K562 (cell line): ENCODE results near the gene ACADM. TPM values are rescaled to one million over a fixed set of nuclear protein-coding genes. Genes with fewer than 3 reads are reported as not detected.

Source experiments
- ATAC-seq: fragments of 200-7000 bp; cut with Tn5 transposase; 3 replicates; pipeline ENCODE4 v1.9.1; 2020; ENCODE audit warnings: moderate library complexity
- BruUV-seq: library from RNA; stranded (reverse); fragments of 400-500 nt; replicated peaks from 2 replicates; lab custom pipeline; 2021; lab: Mats Ljungman, UMichigan
- CTCF ChIA-PET: fragments of 300-600 bp; formaldehyde crosslinking; extraction: SDS; loops from one replicate; lab custom pipeline; 2021; ENCODE audit warnings: low intra/inter-chr PET ratio; lab: Yijun Ruan, JAX
- POLR2A ChIA-PET: fragments of 300-600, 350-650 bp; sonication (Branson Sonifier 250); formaldehyde crosslinking; extraction: SDS; loops from one replicate; lab custom pipeline; 2021; ENCODE audit warnings: antibody characterized with exemption, inconsistent platforms; lab: Yijun Ruan, JAX
- DNase-seq, 4 experiments: peaks; one replicate each; pipeline versions ENCODE4 v3.0.0 to v3.0.0-alpha.2; 2011 to 2018; ENCODE audit warnings: low spot score in 3 of 4, mixed read lengths in 3 of 4; ENCODE audit errors: extremely low read depth in 1 of 4
- FAIRE-seq: peaks from 2 replicates; lab custom pipeline; 2011; peaks lifted over from hg19 to GRCh38; lab: Jason Lieb, UNC
- H2AFZ ChIP-seq: 2 replicates; pipeline ENCODE4 v1.6.0; 2011; ENCODE audit warnings: low read depth, low read length, control low read depth, inconsistent platforms
- H3K27ac ChIP-seq: fragments of 200-600 bp; 3 replicates; pipeline ENCODE4 v1.8.0; 2011; ENCODE audit warnings: low read depth, mild to moderate bottlenecking, control low read depth, inconsistent platforms, low read length, moderate library complexity, mixed read lengths; ENCODE audit errors: extremely low read depth
- H3K27me3 ChIP-seq, 2 experiments: fragments of 300-600 bp in 1 of 2; 2 replicates in 1 of 2; 3 replicates in 1 of 2; pipeline versions ENCODE4 v1.6.0 to v1.8.0; 2011; ENCODE audit warnings: inconsistent platforms in 2 of 2, low read length in 2 of 2, mild to moderate bottlenecking in 1 of 2, mixed read lengths in 1 of 2, moderate library complexity in 1 of 2; ENCODE audit not compliant: control insufficient read depth in 2 of 2, insufficient read depth in 2 of 2
- H3K36me3 ChIP-seq: fragments of 300-600 bp; 3 replicates; pipeline ENCODE4 v1.8.0; 2011; ENCODE audit warnings: mild to moderate bottlenecking, low read length, inconsistent platforms; ENCODE audit not compliant: control insufficient read depth, insufficient read depth
- H3K4me1 ChIP-seq, 2 experiments: fragments of 200-600 bp in 1 of 2; replicated peaks in 1 of 2; 2 replicates in 1 of 2; 3 replicates in 1 of 2; pipeline versions ENCODE4 v1.5.1 to v1.8.0; 2011; ENCODE audit warnings: inconsistent platforms in 2 of 2, low read length in 2 of 2, mild to moderate bottlenecking in 1 of 2, mixed read lengths in 1 of 2, moderate library complexity in 1 of 2; ENCODE audit not compliant: control insufficient read depth in 2 of 2, insufficient read depth in 2 of 2
- H3K4me2 ChIP-seq: 2 replicates; pipeline ENCODE4 v1.6.1; 2011; ENCODE audit warnings: low read length, control low read depth, inconsistent platforms, mixed read lengths; ENCODE audit not compliant: insufficient read depth
- H3K4me3 ChIP-seq: fragments of 200-600 bp; sonication (generic), shearing (Covaris generic); 2 replicates; pipeline ENCODE4 v1.5.1; 2016; ENCODE audit warnings: control low read depth, inconsistent platforms
- H3K79me2 ChIP-seq: fragments of 200-600 bp; 3 replicates; pipeline ENCODE4 v1.8.0; 2011; ENCODE audit warnings: low read length, inconsistent platforms; ENCODE audit not compliant: control insufficient read depth, insufficient read depth
- H3K9ac ChIP-seq, 2 experiments: 2 replicates each; pipeline versions ENCODE4 v1.6.0 to v1.6.1; 2011; ENCODE audit warnings: low read depth in 2 of 2, low read length in 2 of 2, control low read depth in 1 of 2, inconsistent platforms in 1 of 2, mild to moderate bottlenecking in 1 of 2, mixed read lengths in 1 of 2; ENCODE audit not compliant: insufficient read depth in 1 of 2
- H3K9me1 ChIP-seq: one replicate; pipeline ENCODE4 v1.6.0; 2011; ENCODE audit warnings: inconsistent platforms, mild to moderate bottlenecking, low read length, moderate library complexity; ENCODE audit not compliant: control insufficient read depth, insufficient read depth
- H3K9me3 ChIP-seq: replicated peaks from 2 replicates; pipeline ENCODE4 v1.5.1; 2011; ENCODE audit warnings: low read depth, low read length, inconsistent platforms; ENCODE audit not compliant: control insufficient read depth, insufficient read depth
- H4K20me1 ChIP-seq: replicated peaks from 2 replicates; pipeline ENCODE4 v1.6.1; 2011; ENCODE audit warnings: low read length, inconsistent platforms, mixed read lengths; ENCODE audit not compliant: control insufficient read depth, insufficient read depth
- BRD4 ChIP-seq: fragments of 200-600 bp; sonication (generic); IDR thresholded peaks from 2 replicates; pipeline ENCODE4 v1.6.1; 2017; ENCODE audit warnings: inconsistent platforms
- DLX4 ChIP-seq: fragments of 250-450 bp; sonication (Bioruptor Pico); IDR thresholded peaks from 2 replicates; pipeline ENCODE4 v1.6.1; 2021; ENCODE audit warnings: mild to moderate bottlenecking
- ETV5 ChIP-seq: sonication (generic); formaldehyde crosslinking; IDR thresholded peaks from 2 replicates; pipeline ENCODE4 v1.4.0; 2020; ENCODE audit warnings: low read depth, mild to moderate bottlenecking, missing genetic modification reagents
- MCM3 ChIP-seq: fragments of 450-650 bp; IDR thresholded peaks from 2 replicates; pipeline ENCODE4 v1.6.1; 2016
- MEIS2 ChIP-seq: fragments of 450-650 bp; IDR thresholded peaks from 2 replicates; pipeline ENCODE4 v1.6.1; 2014; ENCODE audit warnings: mild to moderate bottlenecking; ENCODE audit not compliant: partially characterized antibody
- NFATC3 ChIP-seq: fragments of 450-650 bp; IDR thresholded peaks from 2 replicates; pipeline ENCODE4 v1.6.1; 2017; ENCODE audit warnings: mild to moderate bottlenecking
- NFYB ChIP-seq: IDR thresholded peaks from 2 replicates; pipeline ENCODE4 v1.6.1; 2011; ENCODE audit warnings: mild to moderate bottlenecking, moderate library complexity; ENCODE audit not compliant: insufficient read length; ENCODE audit errors: extremely low read depth
- OTX1 ChIP-seq: fragments of 450-650 bp; formaldehyde crosslinking; IDR thresholded peaks from 2 replicates; pipeline ENCODE4 v1.4.0; 2022; ENCODE audit warnings: mild to moderate bottlenecking
- RBM39 ChIP-seq: fragments of 200-400 bp; formaldehyde crosslinking; optimal IDR thresholded peaks from 2 replicates; pipeline ENCODE3; 2018; ENCODE audit warnings: low read depth, low read length
- SMARCA4 ChIP-seq: fragments of 450-650 bp; IDR thresholded peaks from 2 replicates; pipeline ENCODE4 v1.6.1; 2016
- SRF ChIP-seq, 2 experiments: fragments of 250-450, 450-650 bp in 1 of 2; sonication (Bioruptor Pico) in 1 of 2; sonication (generic) in 1 of 2; formaldehyde crosslinking; IDR thresholded peaks; 2 replicates each; pipeline versions ENCODE4 v1.5.0 to v1.5.1; 2020 to 2022; ENCODE audit warnings: mild to moderate bottlenecking in 1 of 2, missing genetic modification reagents in 1 of 2
- TRIM24 ChIP-seq, 2 experiments: fragments of 450-650 bp; IDR thresholded peaks; 2 replicates each; pipeline ENCODE4 v1.6.1; 2016
- ZNF12 ChIP-seq: sonication (generic); formaldehyde crosslinking; IDR thresholded peaks from 2 replicates; pipeline ENCODE4 v1.4.0; 2020; ENCODE audit warnings: mild to moderate bottlenecking, missing genetic modification reagents
- ZNF324 ChIP-seq: fragments of 250-450 bp; sonication (Bioruptor Pico); IDR thresholded peaks from 2 replicates; pipeline ENCODE4 v1.4.0; 2020; ENCODE audit warnings: mild to moderate bottlenecking
- ZNF583 ChIP-seq: fragments of 250-450 bp; sonication (Bioruptor Pico); IDR thresholded peaks from 2 replicates; pipeline ENCODE4 v1.4.0; 2020
- ZNF589 ChIP-seq: fragments of 200-800 bp; sonication (Bioruptor generic); IDR thresholded peaks from 2 replicates; pipeline ENCODE4 v1.6.1; 2016; ENCODE audit warnings: low read depth, missing genetic modification characterization, missing compliant biosample characterization
- WGBS: fragments of 100-300 bp; shearing (Covaris generic); methylation state at CpG from one replicate; pipeline ENCODE4 v1.1.6; 2016; ENCODE audit warnings: low coverage, mixed read lengths; ENCODE audit not compliant: insufficient coverage; ENCODE audit errors: missing lambda C conversion rate; 5-methylcytosine and 5-hydroxymethylcytosine counted together
- in situ Hi-C: fragments of 300-500 bp; cut with MboI; formaldehyde crosslinking; loops from 4 replicates; pipeline ENCODE4 v1.15.0; 2018; ENCODE audit warnings: inconsistent platforms, mixed read lengths
- intact Hi-C: fragments of 100-400 bp; cut with micrococcal nuclease; formaldehyde crosslinking; loops from 2 replicates; pipeline ENCODE4 v1.14.2; 2022
- polyA plus RNA-seq, 8 experiments: library from polyadenylated mRNA; depleted of rRNA in 4 of 8; stranded (reverse) in 5 of 8; unstranded in 3 of 8; fragments of >200 nt; fragmentation: Nextera tagmentation in 2 of 8; fragmentation: Illumina TruSeq in 1 of 8; extraction: Ambion mirVana in 2 of 8; extraction: Trizol in 1 of 8; gene quantifications; 2 replicates each; pipeline versions ENCODE4 v1.2.1 to v1.2.3, GENCODE V29; 2011 to 2014; ENCODE audit warnings: inconsistent platforms in 1 of 8, missing spikeins in 1 of 8
- total RNA-seq, 7 experiments: library from RNA; depleted of rRNA in 6 of 7; stranded (reverse); fragments of >200 nt in 6 of 7; fragmentation: Illumina TruSeq in 2 of 7; extraction: Trizol in 2 of 7; gene quantifications; 2 replicates each; pipeline versions ENCODE4 v1.2.1 to v1.2.3, GENCODE V29; 2011 to 2021; ENCODE audit warnings: low replicate concordance in 1 of 7
- TF ChIP-seq, protein P1 (sequence below): sonication (generic); formaldehyde crosslinking; IDR thresholded peaks from 2 replicates; pipeline ENCODE4 v1.8.1; 2023; ENCODE audit warnings: mild to moderate bottlenecking, missing genetic modification reagents, moderate library complexity
- TF ChIP-seq, protein P2 (sequence below): fragments of 250-450 bp; sonication (Bioruptor Pico); IDR thresholded peaks from 2 replicates; pipeline ENCODE4 v1.4.0; 2020; ENCODE audit warnings: mild to moderate bottlenecking, moderate library complexity

ACADM gene
- total and polyA plus RNA-seq, 9 of the 15 experiments (the other 6 are each of a cell fraction or from before 2014, with no cell fraction given): 82.5 to 156 (median 123) TPM

- TF ChIP-seq BRD4: no peak
- no peak for TF ChIP-seq ZNF324 (CRISPR knock-in tag)
- no peak for TF ChIP-seq ZNF12 (CRISPR knock-in tag)
- TF ChIP-seq TRIM24 (IDR thresholded peaks at IDR 0.05): no peak
- TF ChIP-seq, protein P1, sequence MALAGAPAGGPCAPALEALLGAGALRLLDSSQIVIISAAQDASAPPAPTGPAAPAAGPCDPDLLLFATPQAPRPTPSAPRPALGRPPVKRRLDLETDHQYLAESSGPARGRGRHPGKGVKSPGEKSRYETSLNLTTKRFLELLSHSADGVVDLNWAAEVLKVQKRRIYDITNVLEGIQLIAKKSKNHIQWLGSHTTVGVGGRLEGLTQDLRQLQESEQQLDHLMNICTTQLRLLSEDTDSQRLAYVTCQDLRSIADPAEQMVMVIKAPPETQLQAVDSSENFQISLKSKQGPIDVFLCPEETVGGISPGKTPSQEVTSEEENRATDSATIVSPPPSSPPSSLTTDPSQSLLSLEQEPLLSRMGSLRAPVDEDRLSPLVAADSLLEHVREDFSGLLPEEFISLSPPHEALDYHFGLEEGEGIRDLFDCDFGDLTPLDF (CRISPR knock-in tag): no peak
- TF ChIP-seq, protein P2, sequence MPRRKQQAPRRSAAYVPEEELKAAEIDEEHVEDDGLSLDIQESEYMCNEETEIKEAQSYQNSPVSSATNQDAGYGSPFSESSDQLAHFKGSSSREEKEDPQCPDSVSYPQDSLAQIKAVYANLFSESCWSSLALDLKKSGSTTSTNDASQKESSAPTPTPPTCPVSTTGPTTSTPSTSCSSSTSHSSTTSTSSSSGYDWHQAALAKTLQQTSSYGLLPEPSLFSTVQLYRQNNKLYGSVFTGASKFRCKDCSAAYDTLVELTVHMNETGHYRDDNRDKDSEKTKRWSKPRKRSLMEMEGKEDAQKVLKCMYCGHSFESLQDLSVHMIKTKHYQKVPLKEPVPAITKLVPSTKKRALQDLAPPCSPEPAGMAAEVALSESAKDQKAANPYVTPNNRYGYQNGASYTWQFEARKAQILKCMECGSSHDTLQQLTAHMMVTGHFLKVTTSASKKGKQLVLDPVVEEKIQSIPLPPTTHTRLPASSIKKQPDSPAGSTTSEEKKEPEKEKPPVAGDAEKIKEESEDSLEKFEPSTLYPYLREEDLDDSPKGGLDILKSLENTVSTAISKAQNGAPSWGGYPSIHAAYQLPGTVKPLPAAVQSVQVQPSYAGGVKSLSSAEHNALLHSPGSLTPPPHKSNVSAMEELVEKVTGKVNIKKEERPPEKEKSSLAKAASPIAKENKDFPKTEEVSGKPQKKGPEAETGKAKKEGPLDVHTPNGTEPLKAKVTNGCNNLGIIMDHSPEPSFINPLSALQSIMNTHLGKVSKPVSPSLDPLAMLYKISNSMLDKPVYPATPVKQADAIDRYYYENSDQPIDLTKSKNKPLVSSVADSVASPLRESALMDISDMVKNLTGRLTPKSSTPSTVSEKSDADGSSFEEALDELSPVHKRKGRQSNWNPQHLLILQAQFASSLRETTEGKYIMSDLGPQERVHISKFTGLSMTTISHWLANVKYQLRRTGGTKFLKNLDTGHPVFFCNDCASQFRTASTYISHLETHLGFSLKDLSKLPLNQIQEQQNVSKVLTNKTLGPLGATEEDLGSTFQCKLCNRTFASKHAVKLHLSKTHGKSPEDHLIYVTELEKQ (CRISPR knock-in tag): no peak
- TF ChIP-seq DLX4 (CRISPR knock-in tag): no peak
- TF ChIP-seq NFYB: no peak
- TF ChIP-seq ETV5 (CRISPR knock-in tag): no peak
- TF ChIP-seq SMARCA4: no peak
- TF ChIP-seq OTX1: no peak
- TF ChIP-seq ZNF589 (CRISPR knock-in tag): no peak
- no peak for TF ChIP-seq SRF (CRISPR knock-in tag; IDR thresholded peaks at IDR 0.05)
- TF ChIP-seq NFATC3: no peak
- no peak for TF ChIP-seq MCM3
- TF ChIP-seq ZNF583: no peak
- TF ChIP-seq MEIS2: no peak
- TF ChIP-seq RBM39: no peak
- TF ChIP-seq, all 486 proteins: peak for 0
- H3K9me1 ChIP-seq: no peaks in the 10 kb centered on the region
- H3K36me3 ChIP-seq: peaks cover 85% of the 10 kb centered on the region
- in situ Hi-C loops: no loop called here
- H2AFZ ChIP-seq: no peak overlapping the region
- no peaks in the 10 kb centered on the region for H3K4me1 ChIP-seq
- FAIRE-seq (no peak), ATAC-seq (no peak), DNase-seq (no peak)
- ChIA-PET POLR2A (no interaction called here), CTCF (no interaction called here)
- no peak overlapping the region for H3K27ac ChIP-seq
- intact Hi-C loops: no loop called here
- H3K27me3 ChIP-seq: no peaks in the 10 kb centered on the region
- no TSS peak for BruUV-seq
- H3K79me2 ChIP-seq: peaks cover 10% of the 10 kb centered on the region
- no peaks in the 10 kb centered on the region for H3K9me3 ChIP-seq
- H4K20me1 ChIP-seq: no peaks in the 10 kb centered on the region
- WGBS: 100% methylated on average over 1 of the region's 1 CpG
- H3K9ac ChIP-seq: no peak overlapping the region
- H3K4me3 ChIP-seq: no peak overlapping the region
- no peak overlapping the region for H3K4me2 ChIP-seq
Measured at GRCh38 chr1:75736016-75736415, 11.5 kb downstream of the ACADM start.
